ENCODE results near the gene ABCC6. TPM values are rescaled to one million over a fixed set of nuclear protein-coding genes. Genes with fewer than 3 reads are reported as not detected.
A peak's percentile ranks its signal among the peaks of the same experiment; 100 is the strongest.

The ABCC6 gene
- total RNA-seq, 2 experiments from 2014 or later: not detected

GRCh38 chr16:16131204-16131603 is 92.1 kb downstream of the ABCC6 start:
- ATAC-seq (no peak), DNase-seq (no peak)
- Mint-ChIP-seq H3K4me1 (ENCODE audit: low read depth) (no peaks in the 10 kb centered on the region), H3K36me3 (ENCODE audit: low read depth) (peaks cover 41% of the 10 kb centered on the region), H3K9me3 (ENCODE audit: insufficient read depth) (no peaks in the 10 kb centered on the region), H3K27ac (no peak overlapping the region), H3K4me3 (no peak overlapping the region), H3K27me3 (ENCODE audit: low read depth) (no peaks in the 10 kb centered on the region)
- CTCF ChIA-PET: interaction anchor here (1.2 to 1.4 kb wide), 2 partner anchors 9 to 310 kb away, joined by 3 read pairs; no protein-coding TSS in a partner anchor
- POLR2A ChIA-PET: no interaction called here

DNA sequence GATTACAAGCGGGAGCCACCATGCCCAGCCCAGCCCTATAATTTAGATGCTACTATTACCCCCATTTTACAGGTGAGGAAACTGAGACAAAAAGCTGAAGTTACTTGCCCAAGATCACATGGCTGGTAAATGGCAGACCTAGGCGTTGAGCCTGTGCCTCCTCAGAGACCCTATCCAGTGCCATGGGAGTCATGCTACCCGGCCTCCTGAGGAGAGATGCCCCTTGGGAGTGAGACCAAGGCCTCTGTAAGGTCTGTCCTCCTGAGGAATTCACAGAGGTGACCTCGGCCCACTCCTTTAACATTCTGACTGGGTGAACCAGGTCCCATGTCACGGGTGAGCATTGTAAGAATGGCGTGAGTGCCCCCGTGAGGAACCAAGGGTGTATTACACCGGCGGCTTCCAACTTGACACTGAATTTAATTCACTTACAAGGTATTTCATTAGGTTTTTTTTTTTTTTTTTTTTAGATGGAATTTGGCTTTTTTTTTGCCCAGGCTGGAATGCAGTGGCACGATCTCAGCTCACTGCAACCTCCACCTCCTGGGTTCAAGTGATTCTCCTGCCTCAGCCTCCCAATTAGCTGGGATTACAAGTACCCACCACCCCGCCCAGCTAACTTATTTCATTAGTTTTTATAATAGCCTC is 95.7 kb downstream of the ABCC6 start:
- no peaks in the 10 kb centered on the region for H3K4me1 Mint-ChIP-seq (ENCODE audit: low read depth)
- no peak overlapping the region for H3K4me3 Mint-ChIP-seq
- POLR2A ChIA-PET: interaction anchor here (0.6 kb wide), 1 partner anchor 247 kb away, joined by 3 read pairs; no protein-coding TSS in a partner anchor
- peak overlapping the region; percentile 52 for H3K27ac Mint-ChIP-seq
- H3K36me3 Mint-ChIP-seq (ENCODE audit: low read depth): peaks cover 60% of the 10 kb centered on the region
- H3K9me3 Mint-ChIP-seq (ENCODE audit: insufficient read depth): peaks cover 8% of the 10 kb centered on the region
- CTCF ChIA-PET: interaction anchor here (0.8 to 2.3 kb wide), 9 partner anchors 14 to 364 kb away, joined by 3 to 7 read pairs (median 3); no protein-coding TSS in a partner anchor
- DNase-seq (peak; percentile 80), ATAC-seq (peak; percentile 86)
- H3K27me3 Mint-ChIP-seq (ENCODE audit: low read depth): no peaks in the 10 kb centered on the region

DNA sequence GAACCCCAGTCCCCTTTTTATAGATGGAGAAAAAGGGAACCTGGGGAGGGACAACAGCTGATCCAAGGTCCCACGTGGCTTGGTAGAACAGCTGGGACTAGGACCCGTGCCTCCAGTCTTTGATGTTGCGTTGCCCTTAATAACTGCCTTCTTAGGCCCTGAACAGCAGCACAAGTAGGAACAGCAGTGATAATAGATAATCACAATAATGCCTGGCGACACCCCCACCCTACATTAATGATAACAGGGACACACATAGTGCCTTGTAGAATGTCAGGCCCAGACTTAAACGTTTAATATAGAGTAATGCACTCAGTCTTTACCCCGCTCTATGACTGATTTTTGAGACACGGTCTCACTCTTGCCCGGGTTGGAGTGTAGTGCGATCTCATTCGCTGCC is 96.4 kb downstream of the ABCC6 start:
- ATAC-seq: no peak
- DNase-seq: no peak
- Mint-ChIP-seq H3K27me3 (ENCODE audit: low read depth) (no peaks in the 10 kb centered on the region), H3K27ac (peak overlapping the region; percentile 52), H3K9me3 (ENCODE audit: insufficient read depth) (peaks cover 8% of the 10 kb centered on the region), H3K4me3 (no peak overlapping the region), H3K4me1 (ENCODE audit: low read depth) (no peaks in the 10 kb centered on the region), H3K36me3 (ENCODE audit: low read depth) (peaks cover 62% of the 10 kb centered on the region)
- POLR2A ChIA-PET: interaction anchor here (0.6 kb wide), 1 partner anchor 247 kb away, joined by 3 read pairs; no protein-coding TSS in a partner anchor
- CTCF ChIA-PET: interaction anchor here (0.9 to 2.3 kb wide), 5 partner anchors 65 to 364 kb away, joined by 3 to 7 read pairs (median 4); no protein-coding TSS in a partner anchor

DNA sequence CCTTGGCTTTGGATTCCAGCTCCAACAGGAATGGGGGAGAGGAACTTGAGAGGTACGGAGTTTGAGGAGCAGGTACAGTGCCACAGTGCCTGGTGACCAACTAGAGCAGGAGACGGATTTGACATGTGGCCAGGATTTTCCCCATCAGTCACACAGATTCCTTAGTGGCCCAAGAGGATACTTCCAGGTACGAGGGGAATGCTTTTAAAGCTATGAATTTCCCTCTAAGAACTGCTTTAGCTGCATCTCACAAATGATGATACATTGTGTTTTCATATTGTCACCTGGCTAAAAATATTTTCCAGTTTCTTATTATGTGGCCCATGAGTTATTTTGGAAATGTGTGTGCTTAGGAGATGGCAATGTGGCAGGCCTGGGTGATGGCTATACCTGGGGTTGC is 98.3 kb downstream of the ABCC6 start:
- Mint-ChIP-seq H3K4me3 (no peak overlapping the region), H3K9me3 (ENCODE audit: insufficient read depth) (peaks cover 8% of the 10 kb centered on the region), H3K4me1 (ENCODE audit: low read depth) (peaks cover 14% of the 10 kb centered on the region), H3K27ac (no peak overlapping the region), H3K36me3 (ENCODE audit: low read depth) (peaks cover 69% of the 10 kb centered on the region), H3K27me3 (ENCODE audit: low read depth) (no peaks in the 10 kb centered on the region)
- POLR2A ChIA-PET: interaction anchor here (0.7 kb wide), 1 partner anchor 93 kb away, joined by 3 read pairs; no protein-coding TSS in a partner anchor
- ATAC-seq (no peak), DNase-seq (no peak)
- CTCF ChIA-PET: no interaction called here

DNA sequence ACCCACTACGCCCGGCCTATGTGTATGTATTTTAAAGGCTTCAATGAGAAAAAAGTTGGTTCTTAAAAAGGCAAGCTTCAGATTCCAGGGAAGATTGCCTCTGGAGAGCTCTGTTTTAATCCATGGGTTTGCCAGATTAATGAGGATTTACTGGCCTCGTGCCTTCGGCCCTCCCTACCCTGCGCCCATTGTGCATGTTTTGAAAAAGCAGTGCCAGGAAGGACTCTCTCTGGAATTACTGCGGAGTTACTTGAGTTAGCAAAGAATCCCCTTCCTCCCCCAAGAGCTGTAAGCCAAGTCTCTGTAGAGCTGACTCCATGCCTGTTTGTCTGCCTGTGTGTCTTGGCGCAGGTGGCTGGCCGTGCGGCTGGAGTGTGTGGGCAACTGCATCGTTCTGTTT is 98.9 kb downstream of the ABCC6 start:
- Mint-ChIP-seq H3K9me3 (ENCODE audit: insufficient read depth) (peaks cover 8% of the 10 kb centered on the region), H3K27me3 (ENCODE audit: low read depth) (no peaks in the 10 kb centered on the region), H3K36me3 (ENCODE audit: low read depth) (peaks cover 72% of the 10 kb centered on the region), H3K4me1 (ENCODE audit: low read depth) (peaks cover 14% of the 10 kb centered on the region), H3K27ac (no peak overlapping the region), H3K4me3 (no peak overlapping the region)
- DNase-seq (no peak), ATAC-seq (no peak)
- ChIA-PET CTCF (no interaction called here), POLR2A (interaction anchor here (0.6 to 0.7 kb wide), 2 partner anchors 92 to 498 kb away, joined by 3 read pairs; no protein-coding TSS in a partner anchor)

DNA sequence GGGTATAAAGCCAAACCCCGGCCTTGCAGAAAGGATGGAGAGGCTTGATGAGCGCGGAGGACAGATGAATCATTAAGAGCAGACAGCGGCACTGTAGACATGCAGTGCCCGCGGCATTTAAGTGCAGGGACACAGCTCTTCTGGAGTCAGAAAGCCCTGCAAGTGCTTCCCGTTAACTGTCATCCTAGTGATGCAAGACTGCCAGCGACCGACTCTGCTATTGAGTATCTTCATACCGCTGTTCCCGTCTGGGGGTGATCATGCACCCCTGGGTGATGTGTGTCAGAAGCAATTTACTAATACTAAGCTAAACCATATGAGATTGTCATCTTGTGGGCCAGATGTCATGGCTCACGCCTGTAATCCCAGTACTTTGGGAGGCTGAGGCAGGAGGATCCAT is 101.0 kb downstream of the ABCC6 start:
- Mint-ChIP-seq H3K27ac (no peak overlapping the region), H3K36me3 (ENCODE audit: low read depth) (peaks cover 85% of the 10 kb centered on the region), H3K4me1 (ENCODE audit: low read depth) (peaks cover 14% of the 10 kb centered on the region), H3K4me3 (no peak overlapping the region), H3K9me3 (ENCODE audit: insufficient read depth) (peaks cover 18% of the 10 kb centered on the region), H3K27me3 (ENCODE audit: low read depth) (no peaks in the 10 kb centered on the region)
- ChIA-PET POLR2A (no interaction called here), CTCF (no interaction called here)
- ATAC-seq (no peak), DNase-seq (no peak)

DNA sequence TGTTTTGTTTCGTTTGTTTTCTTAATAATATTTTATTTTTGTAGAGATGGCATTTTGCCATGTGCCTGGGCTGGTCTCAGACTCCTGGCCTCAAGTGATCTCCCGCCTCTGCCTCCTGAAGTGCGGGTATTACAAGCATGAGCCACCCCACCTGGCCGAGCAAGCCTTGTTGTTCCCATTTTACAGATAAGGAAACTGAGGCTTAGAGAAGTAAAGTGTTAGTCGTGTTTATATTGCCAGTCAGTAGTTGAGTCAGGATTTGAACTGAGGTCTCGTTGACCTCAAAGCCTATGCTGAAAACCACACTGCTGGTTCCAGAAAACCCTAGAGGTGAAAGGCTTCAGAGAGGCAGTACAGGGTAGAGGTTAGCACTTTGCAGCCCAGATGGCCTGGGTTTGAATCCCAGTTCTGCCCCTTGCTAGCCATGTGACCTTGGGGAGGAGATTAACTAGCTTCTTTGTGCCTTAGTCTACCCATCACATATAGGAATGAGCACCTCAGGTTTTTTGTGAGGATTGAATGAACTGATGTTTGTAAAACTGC is 102.0 kb downstream of the ABCC6 start:
- peaks cover 14% of the 10 kb centered on the region for H3K4me1 Mint-ChIP-seq (ENCODE audit: low read depth)
- H3K27ac Mint-ChIP-seq: no peak overlapping the region
- POLR2A ChIA-PET: no interaction called here
- ATAC-seq (no peak), DNase-seq (no peak)
- H3K36me3 Mint-ChIP-seq (ENCODE audit: low read depth): peaks cover 90% of the 10 kb centered on the region
- no peaks in the 10 kb centered on the region for H3K27me3 Mint-ChIP-seq (ENCODE audit: low read depth)
- no peak overlapping the region for H3K4me3 Mint-ChIP-seq
- peaks cover 23% of the 10 kb centered on the region for H3K9me3 Mint-ChIP-seq (ENCODE audit: insufficient read depth)
- CTCF ChIA-PET: no interaction called here

GRCh38 chr16:16120382-16121184 is 102.7 kb downstream of the ABCC6 start:
- POLR2A ChIA-PET: no interaction called here
- Mint-ChIP-seq H3K4me3 (no peak overlapping the region), H3K4me1 (ENCODE audit: low read depth) (peaks cover 14% of the 10 kb centered on the region), H3K27ac (no peak overlapping the region), H3K27me3 (ENCODE audit: low read depth) (no peaks in the 10 kb centered on the region), H3K9me3 (ENCODE audit: insufficient read depth) (peaks cover 23% of the 10 kb centered on the region), H3K36me3 (ENCODE audit: low read depth) (peaks cover 91% of the 10 kb centered on the region)
- CTCF ChIA-PET: no interaction called here
- ATAC-seq (no peak), DNase-seq (no peak)

GRCh38 chr16:16120044-16120381 is 103.3 kb downstream of the ABCC6 start:
- ATAC-seq (no peak), DNase-seq (no peak)
- Mint-ChIP-seq H3K27me3 (ENCODE audit: low read depth) (no peaks in the 10 kb centered on the region), H3K4me1 (ENCODE audit: low read depth) (peaks cover 14% of the 10 kb centered on the region), H3K9me3 (ENCODE audit: insufficient read depth) (peaks cover 23% of the 10 kb centered on the region), H3K27ac (no peak overlapping the region), H3K36me3 (ENCODE audit: low read depth) (peaks cover 92% of the 10 kb centered on the region), H3K4me3 (no peak overlapping the region)
- CTCF ChIA-PET: no interaction called here
- POLR2A ChIA-PET: no interaction called here

- Mint-ChIP-seq H3K36me3 (ENCODE audit: low read depth) (peaks cover 89% of the 10 kb centered on the region), H3K4me1 (ENCODE audit: low read depth) (peaks cover 14% of the 10 kb centered on the region), H3K27me3 (ENCODE audit: low read depth) (no peaks in the 10 kb centered on the region), H3K9me3 (ENCODE audit: insufficient read depth) (peaks cover 16% of the 10 kb centered on the region), H3K4me3 (no peak overlapping the region), H3K27ac (no peak overlapping the region)
- DNase-seq (no peak), ATAC-seq (no peak)
- POLR2A ChIA-PET: no interaction called here
- CTCF ChIA-PET: interaction anchor here (1.4 kb wide), 1 partner anchor 10 kb away, joined by 3 read pairs; no protein-coding TSS in a partner anchor
These were observed 105.0 kb downstream of the ABCC6 start for GRCh38 chr16:16118337-16118736.

- Mint-ChIP-seq H3K9me3 (ENCODE audit: insufficient read depth) (peaks cover 16% of the 10 kb centered on the region), H3K4me1 (ENCODE audit: low read depth) (peaks cover 14% of the 10 kb centered on the region), H3K36me3 (ENCODE audit: low read depth) (peaks cover 87% of the 10 kb centered on the region), H3K4me3 (no peak overlapping the region), H3K27me3 (ENCODE audit: low read depth) (no peaks in the 10 kb centered on the region), H3K27ac (no peak overlapping the region)
- no peak for DNase-seq
- ATAC-seq: no peak
- ChIA-PET CTCF (no interaction called here), POLR2A (no interaction called here)
These were observed 106.5 kb downstream of the ABCC6 start for GRCh38 chr16:16116841-16117240.

DNA sequence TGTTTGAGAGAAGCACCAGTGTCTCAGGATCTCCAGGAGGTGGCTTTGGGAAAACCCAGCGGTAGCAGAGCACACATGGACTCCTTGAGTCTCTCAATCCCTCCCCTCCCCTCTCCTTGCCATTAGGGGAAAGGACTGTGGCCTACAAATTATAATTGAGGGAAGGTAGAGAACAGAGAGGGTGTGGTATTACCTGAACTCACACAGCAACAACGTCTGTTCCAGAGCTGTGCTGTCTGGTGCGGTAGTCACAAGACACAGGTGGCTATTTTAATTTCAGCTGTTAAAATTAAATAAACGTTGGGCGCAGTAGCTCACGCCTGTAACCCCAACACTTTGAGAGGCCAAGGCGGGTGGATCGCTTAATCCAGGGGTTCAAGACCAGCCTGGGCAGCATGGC is 110.2 kb downstream of the ABCC6 start:
- ChIA-PET CTCF (no interaction called here), POLR2A (no interaction called here)
- peaks cover 78% of the 10 kb centered on the region for H3K36me3 Mint-ChIP-seq (ENCODE audit: low read depth)
- H3K4me1 Mint-ChIP-seq (ENCODE audit: low read depth): no peaks in the 10 kb centered on the region
- ATAC-seq (no peak), DNase-seq (no peak)
- peaks cover 8% of the 10 kb centered on the region for H3K9me3 Mint-ChIP-seq (ENCODE audit: insufficient read depth)
- no peak overlapping the region for H3K4me3 Mint-ChIP-seq
- no peaks in the 10 kb centered on the region for H3K27me3 Mint-ChIP-seq (ENCODE audit: low read depth)
- H3K27ac Mint-ChIP-seq: no peak overlapping the region
